GM12891 (cell line): Measurements from ENCODE around the gene KITLG.

Experiments
- POLR2A ChIP-seq: IDR thresholded peaks from 2 replicates; pipeline ENCODE4 v1.6.1; 2011; ENCODE audit warnings: low read depth, low read length, control low read depth
- POLR2AphosphoS5 ChIP-seq: IDR thresholded peaks from 2 replicates; pipeline ENCODE4 v1.6.1; 2011; ENCODE audit warnings: low read depth, low read length, control low read depth

- TF ChIP-seq POLR2A (no peak), POLR2AphosphoS5 (no peak)
Measured at GRCh38 chr12:88445705-88446394, 134.4 kb downstream of the KITLG start.
